PFSK-1 (cell line): ENCODE measurements around the gene LY6G5C.

Experiments used
- FOXP2 ChIP-seq: optimal IDR thresholded peaks from 2 replicates; pipeline ENCODE3; 2011; ENCODE audit warnings: borderline replicate concordance, control low read depth, inconsistent platforms; ENCODE audit not compliant: insufficient read depth; ENCODE audit errors: extremely low read length, extremely low read depth
- POLR2AphosphoS5 ChIP-seq: IDR thresholded peaks from 2 replicates; pipeline ENCODE4 v1.6.1; 2012; ENCODE audit warnings: low read depth, mild to moderate bottlenecking, control low read depth, low read length, moderate library complexity
- REST ChIP-seq, 2 experiments: IDR thresholded peaks; 2 replicates each; pipeline versions ENCODE4 v1.6.1 to v1.8.0; 2011 to 2012; ENCODE audit warnings: low read depth in 2 of 2, low read length in 2 of 2, control low read depth in 1 of 2, inconsistent platforms in 1 of 2, mild to moderate bottlenecking in 1 of 2, moderate library complexity in 1 of 2; ENCODE audit not compliant: insufficient read depth in 1 of 2
- SIN3A ChIP-seq: IDR thresholded peaks from 2 replicates; pipeline ENCODE4 v1.6.1; 2012; ENCODE audit warnings: mild to moderate bottlenecking, low read length, moderate library complexity, borderline replicate concordance; ENCODE audit not compliant: insufficient read depth
- TAF1 ChIP-seq: IDR thresholded peaks from 2 replicates; pipeline ENCODE4 v1.6.1; 2012; ENCODE audit warnings: low read length, control low read depth, borderline replicate concordance; ENCODE audit not compliant: insufficient read depth

The LY6G5C gene

GRCh38 chr6:31686483-31686882 lies 5.6 kb upstream of the LY6G5C start:
- TF ChIP-seq REST (IDR thresholded peaks at IDR 0.05; ENCODE audit: insufficient read depth in 1 of 2, low read depth in 2 of 2, low read length in 2 of 2) (no peak), SIN3A (no peak), FOXP2 (no peak), POLR2AphosphoS5 (no peak), TAF1 (no peak)

- TF ChIP-seq SIN3A (no peak), TAF1 (no peak), REST (IDR thresholded peaks at IDR 0.05; ENCODE audit: insufficient read depth in 1 of 2, low read depth in 2 of 2, low read length in 2 of 2) (no peak), POLR2AphosphoS5 (no peak), FOXP2 (no peak)
Measured at GRCh38 chr6:31683591-31683990, 2.7 kb upstream of the LY6G5C start.

GRCh38 chr6:31681135-31681671 lies 336 bp upstream of the LY6G5C start:
- no peak for TF ChIP-seq POLR2AphosphoS5
- TF ChIP-seq SIN3A, result no peak

GRCh38 chr6:31677955-31678354 lies 2.9 kb downstream of the LY6G5C start:
- no peak for TF ChIP-seq FOXP2
- TF ChIP-seq TAF1, result no peak
- no peak for TF ChIP-seq SIN3A
- no peak for TF ChIP-seq REST (IDR thresholded peaks at IDR 0.05; ENCODE audit: insufficient read depth in 1 of 2, low read depth in 2 of 2, low read length in 2 of 2)
- TF ChIP-seq POLR2AphosphoS5, result no peak

- TF ChIP-seq POLR2AphosphoS5 (no peak), FOXP2 (no peak), TAF1 (no peak), REST (IDR thresholded peaks at IDR 0.05; ENCODE audit: insufficient read depth in 1 of 2, low read depth in 2 of 2, low read length in 2 of 2) (no peak), SIN3A (no peak)
Measured at GRCh38 chr6:31676904-31677303, 4.0 kb downstream of the LY6G5C start.

- no peak for TF ChIP-seq SIN3A
- TF ChIP-seq FOXP2, result no peak
- no peak for TF ChIP-seq REST (IDR thresholded peaks at IDR 0.05; ENCODE audit: insufficient read depth in 1 of 2, low read depth in 2 of 2, low read length in 2 of 2)
Measured at GRCh38 chr6:31676322-31676903, 4.5 kb downstream of the LY6G5C start.
